Fibroblast of mammary gland (primary cell): ENCODE results near the gene BEX5.
A peak's percentile ranks its signal among the peaks of the same experiment; 100 is the strongest.
"Not testable (repeated sequence)": the region's sequence is repeated elsewhere in the genome, so short reads cannot be mapped to it uniquely, and the experiment has no call there.

Source experiments
- DNase-seq: peaks from one replicate; pipeline ENCODE4 v3.0.0-alpha.2; 2010; ENCODE audit warnings: low read depth
- H3K4me3 ChIP-seq: 2 replicates; pipeline ENCODE4 v1.5.1; 2011; ENCODE audit warnings: low read depth, mild to moderate bottlenecking, low read length, moderate library complexity; ENCODE audit not compliant: control insufficient read depth
- TF ChIP-seq, protein P1 (sequence below): conservative IDR thresholded peaks from 2 replicates; pipeline ENCODE4 v1.5.1; 2011; ENCODE audit warnings: low read depth, low read length, inconsistent platforms; ENCODE audit not compliant: control insufficient read depth, insufficient read depth

BEX5 gene

DNA sequence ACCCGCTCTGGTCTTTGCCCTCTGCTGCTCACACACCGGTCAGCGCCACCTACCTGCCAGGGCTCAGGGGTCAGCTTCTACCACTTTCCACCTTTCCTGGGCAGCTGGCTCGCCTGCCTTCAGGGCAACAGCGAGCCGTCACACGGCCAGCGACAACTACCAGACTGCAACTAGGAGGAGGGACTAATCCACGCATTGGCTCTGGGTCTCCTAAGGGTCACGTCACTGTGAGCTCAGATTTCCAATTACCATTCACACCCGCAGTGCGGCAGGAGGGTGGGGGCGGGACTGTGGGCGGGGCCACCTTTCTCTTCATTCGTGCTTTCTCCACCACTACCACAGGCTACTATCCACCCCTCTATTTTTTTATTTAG is at the start of gene BEX5:
BEX5 (minus strand) TSS at position 172 of the 374 bp plus-strand sequence. CDS start 1,712 bp downstream, outside the sequence.
- peak; percentile 5 for DNase-seq
- TF ChIP-seq, protein P1, sequence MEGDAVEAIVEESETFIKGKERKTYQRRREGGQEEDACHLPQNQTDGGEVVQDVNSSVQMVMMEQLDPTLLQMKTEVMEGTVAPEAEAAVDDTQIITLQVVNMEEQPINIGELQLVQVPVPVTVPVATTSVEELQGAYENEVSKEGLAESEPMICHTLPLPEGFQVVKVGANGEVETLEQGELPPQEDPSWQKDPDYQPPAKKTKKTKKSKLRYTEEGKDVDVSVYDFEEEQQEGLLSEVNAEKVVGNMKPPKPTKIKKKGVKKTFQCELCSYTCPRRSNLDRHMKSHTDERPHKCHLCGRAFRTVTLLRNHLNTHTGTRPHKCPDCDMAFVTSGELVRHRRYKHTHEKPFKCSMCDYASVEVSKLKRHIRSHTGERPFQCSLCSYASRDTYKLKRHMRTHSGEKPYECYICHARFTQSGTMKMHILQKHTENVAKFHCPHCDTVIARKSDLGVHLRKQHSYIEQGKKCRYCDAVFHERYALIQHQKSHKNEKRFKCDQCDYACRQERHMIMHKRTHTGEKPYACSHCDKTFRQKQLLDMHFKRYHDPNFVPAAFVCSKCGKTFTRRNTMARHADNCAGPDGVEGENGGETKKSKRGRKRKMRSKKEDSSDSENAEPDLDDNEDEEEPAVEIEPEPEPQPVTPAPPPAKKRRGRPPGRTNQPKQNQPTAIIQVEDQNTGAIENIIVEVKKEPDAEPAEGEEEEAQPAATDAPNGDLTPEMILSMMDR, result no peak
- no peak within 1 kb of the TSS for H3K4me3 ChIP-seq

DNA sequence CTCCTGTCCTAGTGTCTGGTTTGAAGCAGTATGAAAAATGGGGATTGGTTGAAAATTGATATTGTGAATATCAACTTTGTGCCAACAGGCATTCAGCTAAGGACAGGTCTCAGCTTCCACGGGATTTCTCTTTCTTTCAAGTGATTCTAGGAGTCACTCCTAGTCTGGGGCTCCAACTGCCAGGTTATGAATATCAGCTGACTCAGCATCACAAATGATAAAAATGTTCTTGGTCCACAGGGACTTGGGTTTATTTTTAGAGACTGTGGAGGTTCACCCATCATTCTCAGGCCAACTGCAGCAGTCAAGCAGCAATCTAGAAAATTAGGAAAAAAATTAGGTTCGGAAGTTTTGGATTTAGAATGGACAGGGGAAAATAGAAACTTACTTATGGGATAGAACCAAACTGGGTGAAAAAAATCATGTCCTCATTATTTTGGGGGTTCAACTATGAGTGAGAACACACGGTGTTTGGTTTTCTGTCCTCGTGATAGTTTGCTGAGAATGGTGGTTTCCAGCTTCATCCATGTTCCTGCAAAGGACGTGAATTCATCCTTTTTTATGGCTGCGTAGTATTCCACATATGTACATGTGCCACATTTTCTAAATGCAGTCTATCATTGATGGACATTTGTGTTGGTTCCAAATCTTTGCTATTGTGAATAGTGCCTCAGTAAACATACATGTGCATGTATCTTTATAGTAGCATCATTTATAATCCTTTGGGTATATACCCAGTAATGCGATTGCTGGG is 30.4 kb upstream of the BEX5 start:
- no peak overlapping the region for H3K4me3 ChIP-seq
- no peak for DNase-seq
- TF ChIP-seq, protein P1, result no peak

DNA sequence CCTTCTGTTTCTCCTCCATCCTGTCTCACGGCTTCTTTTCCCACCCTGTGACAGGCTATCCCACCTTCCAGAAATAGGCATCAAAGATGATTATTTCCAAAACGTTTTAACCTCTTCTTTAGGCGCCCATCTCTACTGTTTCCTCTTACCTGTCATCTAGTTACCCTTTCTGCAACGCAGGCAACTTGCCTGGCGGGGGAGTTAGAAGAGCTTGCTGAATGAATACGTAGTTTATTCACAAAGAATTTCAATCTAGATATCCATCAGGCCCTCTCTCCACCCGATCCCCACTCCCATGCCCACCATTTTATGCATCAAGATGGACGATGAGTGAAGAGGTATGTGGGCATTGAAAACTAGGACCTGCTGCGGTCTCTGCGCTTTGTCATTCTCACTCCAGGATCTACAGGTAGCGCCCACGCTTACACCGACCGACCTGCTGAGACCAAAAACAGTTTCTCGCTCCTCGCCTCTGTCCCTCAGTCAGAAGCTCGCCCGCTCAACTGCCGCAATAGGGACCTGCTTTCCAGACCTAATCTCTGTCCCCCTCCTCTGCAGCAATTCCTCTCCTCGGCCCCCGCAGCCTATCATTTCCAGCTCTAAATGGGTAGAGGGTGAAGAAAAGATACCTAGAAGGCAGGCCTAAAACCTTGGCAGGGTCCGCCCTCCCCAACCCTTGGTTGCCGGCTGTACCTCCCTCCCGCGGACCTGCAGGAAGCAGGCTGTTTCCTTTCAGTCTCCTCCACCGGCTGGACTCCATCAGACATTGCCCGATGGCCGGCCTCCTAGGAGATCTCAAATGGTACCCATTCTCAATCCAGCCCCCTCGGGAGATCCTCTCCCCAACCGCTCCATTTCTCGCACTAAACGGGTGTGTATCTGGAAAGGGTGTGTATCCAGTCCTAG is 624 bp downstream of the BEX5 start:
- TF ChIP-seq, protein P1, result no peak
- no peak for DNase-seq
- no peak overlapping the region for H3K4me3 ChIP-seq

DNA sequence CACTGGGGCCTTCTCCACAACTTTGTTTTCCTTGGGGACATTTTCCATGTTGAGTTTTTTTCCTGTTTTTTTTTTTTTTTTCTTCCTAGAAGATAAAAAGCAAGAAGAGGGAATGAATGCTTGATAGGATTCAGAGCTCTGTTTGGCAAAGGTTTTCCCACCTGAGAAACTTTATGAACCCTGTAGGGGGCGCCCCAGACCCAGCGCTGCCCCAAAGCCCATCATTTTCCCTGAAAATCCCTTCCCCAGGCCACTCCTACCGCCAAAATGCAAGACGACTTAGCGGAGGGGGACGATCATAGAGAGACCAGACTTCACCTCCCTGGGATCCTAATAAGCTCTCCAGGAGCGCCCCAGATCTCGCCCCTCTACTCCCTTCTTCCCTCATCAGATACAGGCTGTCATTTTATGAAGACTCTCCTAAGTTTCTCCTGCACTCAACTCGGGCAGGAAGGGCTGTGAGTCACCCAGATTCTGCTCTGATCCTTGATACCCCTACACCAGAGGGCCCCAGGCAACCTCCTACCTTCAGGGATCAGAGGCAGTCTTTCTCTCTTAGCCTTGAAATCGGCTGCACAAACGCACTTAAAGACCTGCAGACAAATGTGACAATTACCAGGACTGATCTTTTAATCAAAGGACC is 1.4 kb downstream of the BEX5 start:
- no peak overlapping the region for H3K4me3 ChIP-seq
- DNase-seq, result no peak
- TF ChIP-seq, protein P1, result no peak

DNA sequence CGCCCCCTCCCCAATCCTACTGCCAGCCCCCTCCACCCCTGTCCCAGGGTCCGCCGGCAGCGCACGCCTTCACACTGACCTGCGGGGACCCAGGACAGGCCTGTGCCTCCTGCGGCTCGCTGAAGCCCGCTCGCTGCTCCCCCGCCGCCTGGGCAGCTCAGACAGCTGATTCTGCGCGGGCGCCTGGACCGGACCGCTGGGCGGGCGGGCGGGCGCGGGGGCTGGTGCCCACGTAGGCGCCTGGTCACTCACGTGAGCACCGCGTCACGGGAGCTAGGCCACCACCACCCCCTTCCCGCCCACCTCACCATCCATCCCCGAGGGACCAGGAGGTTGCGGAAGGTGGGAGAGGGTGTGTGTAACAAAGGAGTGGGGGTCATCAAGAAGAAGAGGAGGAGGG is 13.5 kb downstream of the BEX5 start, which contains the start of gene TCEAL6:
TCEAL6 (minus strand) TSS at position 208 of the 400 bp plus-strand sequence.
- not testable (repeated sequence) for H3K4me3 ChIP-seq, DNase-seq

DNA sequence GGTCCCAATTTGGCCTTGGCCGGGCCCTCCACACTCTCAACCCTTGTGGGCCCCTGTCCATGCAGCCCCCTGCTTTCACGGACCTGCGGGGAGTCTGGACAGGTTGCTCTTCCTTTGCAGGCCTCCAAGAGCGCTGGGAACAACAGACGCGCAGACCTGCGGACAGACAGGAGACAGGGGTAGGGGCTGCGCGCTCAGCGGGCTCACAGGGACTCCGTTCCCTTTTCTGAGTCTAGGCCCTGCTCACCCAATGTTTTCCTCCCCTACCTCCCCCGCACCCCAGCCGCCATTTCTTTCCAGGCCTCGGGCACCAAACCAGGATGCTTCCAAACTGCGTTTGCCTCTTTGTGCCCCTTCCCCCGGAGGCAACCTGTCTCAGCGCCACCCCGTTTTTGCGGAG is 14.1 kb downstream of the BEX5 start:
- H3K4me3 ChIP-seq, DNase-seq: not testable (repeated sequence)

DNA sequence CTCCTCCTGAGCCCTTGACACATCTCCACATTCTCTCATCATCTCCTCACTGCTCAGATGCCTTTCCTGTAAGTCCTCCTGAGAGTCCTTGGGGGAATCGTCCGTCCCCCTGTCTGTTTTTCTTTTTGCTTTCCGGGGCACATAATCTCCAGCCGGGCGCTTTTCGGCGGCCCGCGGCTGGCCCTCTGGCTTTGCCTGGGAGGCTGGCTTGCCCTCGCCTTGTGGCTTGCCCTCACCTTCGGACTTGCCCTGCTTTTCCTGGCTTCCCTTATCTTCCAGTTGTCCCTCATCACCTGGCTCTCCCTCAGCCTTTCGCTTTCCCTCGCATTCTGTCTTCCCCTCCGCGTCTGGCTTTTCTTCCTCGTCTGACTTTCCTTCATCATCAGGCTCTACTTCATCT is 14.9 kb downstream of the BEX5 start:
- H3K4me3 ChIP-seq, DNase-seq: not testable (repeated sequence)

DNA sequence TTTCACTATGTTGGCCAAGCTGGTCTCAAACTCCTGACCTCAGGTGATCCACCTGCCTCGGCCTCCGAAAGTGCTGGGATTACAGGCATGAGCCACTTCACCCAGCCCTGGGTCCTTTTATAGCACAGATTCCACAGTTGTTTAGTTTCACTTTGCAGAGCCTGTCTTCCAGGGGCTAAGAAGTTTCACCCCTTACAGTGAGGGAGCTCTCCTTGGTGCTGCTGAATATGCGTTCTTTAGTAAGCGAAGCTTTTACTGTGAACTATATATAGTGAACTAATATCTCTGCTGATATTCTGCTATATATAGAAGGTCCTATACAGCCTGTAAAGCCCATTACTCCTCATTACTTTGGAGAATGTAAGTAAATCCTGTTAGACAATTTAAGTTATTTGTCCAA is 17.7 kb downstream of the BEX5 start:
- no peak overlapping the region for H3K4me3 ChIP-seq
- DNase-seq, result no peak
- TF ChIP-seq, protein P1, result no peak
